ENCODE results near the gene MAN2A1. TPM values are rescaled to one million over a fixed set of nuclear protein-coding genes. Genes with fewer than 3 reads are reported as not detected.
A peak's percentile ranks its signal among the peaks of the same experiment; 100 is the strongest.

Gene MAN2A1
- total and polyA plus RNA-seq, 12 donors: 11.7 to 123 (median 83.2) TPM

DNA sequence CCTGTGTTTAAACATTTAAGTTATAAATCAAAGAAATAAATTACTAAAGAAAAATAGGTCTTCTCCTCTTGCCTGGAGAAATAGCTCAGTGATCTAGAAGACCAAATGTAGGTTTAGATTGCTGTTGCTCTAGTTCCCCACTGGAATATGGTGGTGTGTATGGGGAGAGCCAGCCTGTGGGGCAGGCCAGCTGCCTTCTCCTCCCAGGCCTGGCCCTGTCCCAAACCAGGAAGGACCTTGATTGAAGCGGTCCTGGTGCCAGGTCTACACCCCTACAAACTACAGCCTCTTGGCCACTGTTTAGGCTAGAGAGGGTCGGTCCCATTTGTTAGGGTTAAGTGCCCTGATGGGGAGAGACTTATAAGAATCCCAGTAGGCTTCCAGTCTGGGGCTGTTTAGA lies 35.4 kb downstream of the MAN2A1 start:
- intact Hi-C loops (cut with DNase I): no loop called here
- no peaks in the 10 kb centered on the region for H3K36me3 ChIP-seq (replicated peaks in 1 of 2)
- TF ChIP-seq, protein P1, sequence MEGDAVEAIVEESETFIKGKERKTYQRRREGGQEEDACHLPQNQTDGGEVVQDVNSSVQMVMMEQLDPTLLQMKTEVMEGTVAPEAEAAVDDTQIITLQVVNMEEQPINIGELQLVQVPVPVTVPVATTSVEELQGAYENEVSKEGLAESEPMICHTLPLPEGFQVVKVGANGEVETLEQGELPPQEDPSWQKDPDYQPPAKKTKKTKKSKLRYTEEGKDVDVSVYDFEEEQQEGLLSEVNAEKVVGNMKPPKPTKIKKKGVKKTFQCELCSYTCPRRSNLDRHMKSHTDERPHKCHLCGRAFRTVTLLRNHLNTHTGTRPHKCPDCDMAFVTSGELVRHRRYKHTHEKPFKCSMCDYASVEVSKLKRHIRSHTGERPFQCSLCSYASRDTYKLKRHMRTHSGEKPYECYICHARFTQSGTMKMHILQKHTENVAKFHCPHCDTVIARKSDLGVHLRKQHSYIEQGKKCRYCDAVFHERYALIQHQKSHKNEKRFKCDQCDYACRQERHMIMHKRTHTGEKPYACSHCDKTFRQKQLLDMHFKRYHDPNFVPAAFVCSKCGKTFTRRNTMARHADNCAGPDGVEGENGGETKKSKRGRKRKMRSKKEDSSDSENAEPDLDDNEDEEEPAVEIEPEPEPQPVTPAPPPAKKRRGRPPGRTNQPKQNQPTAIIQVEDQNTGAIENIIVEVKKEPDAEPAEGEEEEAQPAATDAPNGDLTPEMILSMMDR (IDR thresholded peaks at IDR 0.05): no peak
- no peak for TF ChIP-seq POLR2A (IDR thresholded peaks at IDR 0.05)
- no peak overlapping the region for H3K4me3 ChIP-seq
- H3K27ac ChIP-seq: no peak overlapping the region
- no peaks in the 10 kb centered on the region for H3K27me3 ChIP-seq
- no peak for DNase-seq
- H3K4me1 ChIP-seq (replicated peaks in 1 of 2): no peaks in the 10 kb centered on the region
- no peaks in the 10 kb centered on the region for H3K9me3 ChIP-seq (replicated peaks in 1 of 3)
- 69 to 88% (median 87%) methylated on average over 2 of the region's 2 CpGs; no CpG with 5 or more reads in 1 of the 4 donors for WGBS, 4 donors

DNA sequence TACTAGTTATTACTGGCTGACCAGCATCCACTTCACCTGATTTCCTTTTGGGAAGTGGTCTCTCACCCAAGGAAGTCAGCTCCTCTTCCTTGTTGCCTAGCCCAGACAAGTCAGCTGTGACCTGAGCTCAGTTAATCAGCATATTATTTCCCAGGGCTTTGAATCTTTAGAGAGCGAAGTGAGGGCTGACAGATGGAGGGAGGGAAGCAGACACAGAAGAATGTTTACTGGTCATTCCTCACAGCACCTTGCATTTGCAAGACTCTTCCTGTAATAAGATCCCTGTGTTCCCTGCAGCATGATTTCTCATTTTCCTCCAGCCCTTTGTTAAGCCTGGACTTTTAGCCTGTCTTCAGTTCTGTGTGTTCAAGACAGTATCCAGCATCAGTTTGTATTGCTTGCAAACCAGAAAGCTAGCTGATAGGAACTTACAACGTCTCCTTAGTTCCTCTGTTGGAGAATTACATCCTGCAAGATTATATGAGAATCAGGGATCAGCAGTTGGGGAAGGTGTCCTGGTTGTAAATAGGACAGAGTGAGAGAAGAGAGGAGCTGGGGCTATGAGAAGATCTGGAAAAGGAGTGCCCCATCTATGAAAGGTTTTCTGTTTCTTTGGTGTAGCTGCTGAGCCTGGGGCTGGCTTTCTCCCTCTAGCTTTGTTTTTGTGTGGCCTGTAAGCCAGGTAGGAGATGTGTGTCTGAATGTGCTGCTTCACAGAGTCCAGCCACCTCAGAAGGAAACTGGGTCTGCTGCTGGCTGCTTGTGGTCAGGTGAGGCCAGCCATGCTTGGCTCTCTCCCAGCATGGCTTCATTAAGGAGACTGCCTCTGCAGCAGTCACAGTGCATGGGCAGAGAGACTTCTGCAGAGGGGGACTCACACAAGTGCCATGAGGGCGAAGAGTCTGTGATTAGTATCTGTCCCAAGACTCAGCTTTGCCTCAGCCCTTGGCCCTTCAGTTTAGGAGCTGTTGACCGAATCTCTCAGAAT lies 50.3 kb downstream of the MAN2A1 start:
- WGBS, 4 donors: 54 to 74% (median 59%) methylated on average over 3 to 4 of the region's 4 CpGs
- intact Hi-C loops (cut with DNase I): no loop called here
- Histone ChIP-seq H3K27me3 (no peaks in the 10 kb centered on the region), H3K4me3 (no peak overlapping the region), H3K4me1 (replicated peaks in 1 of 2) (peaks cover 28 to 45% of the 10 kb centered on the region in 2 donors), H3K9me3 (replicated peaks in 1 of 3) (no peaks in the 10 kb centered on the region), H3K27ac (no peak overlapping the region), H3K36me3 (replicated peaks in 1 of 2) (no peaks in the 10 kb centered on the region)
- peak in 3 of 7 donors; percentile 15 to 59 (median 17) for DNase-seq
- TF ChIP-seq POLR2A (IDR thresholded peaks at IDR 0.05): no peak
- TF ChIP-seq, protein P1 (IDR thresholded peaks at IDR 0.05): no peak

DNA sequence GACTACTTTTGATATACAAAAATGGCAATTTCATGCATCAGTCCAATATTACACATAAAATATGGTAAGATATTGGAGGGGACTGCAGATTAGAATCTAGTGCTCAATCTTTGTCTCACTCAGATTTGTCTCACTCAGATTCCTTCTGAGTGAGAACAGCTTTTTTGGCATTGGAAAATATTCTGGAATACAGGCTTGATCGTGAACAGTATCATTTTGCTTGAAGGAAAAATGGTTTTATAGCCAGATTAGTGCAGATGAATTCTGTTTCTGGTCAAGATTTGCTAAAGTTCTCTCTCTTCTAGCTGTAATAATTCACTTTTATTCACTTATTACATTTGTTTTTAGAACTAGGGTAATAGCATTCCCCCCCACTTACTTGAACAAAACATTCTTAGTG lies 51.2 kb downstream of the MAN2A1 start:
- Histone ChIP-seq H3K27me3 (no peaks in the 10 kb centered on the region), H3K27ac (no peak overlapping the region), H3K36me3 (replicated peaks in 1 of 2) (no peaks in the 10 kb centered on the region), H3K9me3 (replicated peaks in 1 of 3) (no peaks in the 10 kb centered on the region), H3K4me1 (replicated peaks in 1 of 2) (peaks cover 28 to 45% of the 10 kb centered on the region in 2 donors), H3K4me3 (no peak overlapping the region)
- 60 to 79% (median 65%) methylated on average over 1 of the region's 1 CpG for WGBS, 4 donors
- TF ChIP-seq, protein P1 (IDR thresholded peaks at IDR 0.05): no peak
- no peak for TF ChIP-seq POLR2A (IDR thresholded peaks at IDR 0.05)
- intact Hi-C loops (cut with DNase I): no loop called here
- no peak for DNase-seq

DNA sequence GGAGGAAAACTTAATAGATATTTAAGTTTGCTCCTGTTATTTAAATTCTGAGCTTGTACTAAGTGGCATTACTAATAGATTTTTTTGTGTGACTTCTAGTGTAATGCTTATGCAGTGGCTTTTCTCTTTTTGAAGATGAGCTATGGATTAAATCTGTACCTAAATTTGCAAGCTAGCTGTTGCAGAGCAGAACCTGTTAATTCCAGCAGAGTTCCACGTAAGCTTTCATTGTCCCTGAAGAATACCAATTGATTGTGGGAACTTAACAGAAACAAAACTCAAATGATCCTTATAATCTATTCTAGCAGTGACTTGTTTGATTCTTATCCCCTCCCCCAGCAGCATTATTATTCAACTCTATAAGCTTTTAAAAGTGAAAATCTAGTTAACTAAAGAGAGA lies 51.7 kb downstream of the MAN2A1 start:
- TF ChIP-seq, protein P1 (IDR thresholded peaks at IDR 0.05): no peak
- TF ChIP-seq POLR2A (IDR thresholded peaks at IDR 0.05): no peak
- intact Hi-C loops (cut with DNase I): no loop called here
- peaks cover 28 to 45% of the 10 kb centered on the region in 2 donors for H3K4me1 ChIP-seq (replicated peaks in 1 of 2)
- no peak for DNase-seq
- no peaks in the 10 kb centered on the region for H3K27me3 ChIP-seq
- H3K9me3 ChIP-seq (replicated peaks in 1 of 3): no peaks in the 10 kb centered on the region
- 77 to 85% (median 80%) methylated on average over 1 of the region's 1 CpG for WGBS, 4 donors
- H3K27ac ChIP-seq: no peak overlapping the region
- H3K4me3 ChIP-seq: no peak overlapping the region
- no peaks in the 10 kb centered on the region for H3K36me3 ChIP-seq (replicated peaks in 1 of 2)

Data from adrenal gland (tissue), 12 donors.